A549 (cell line): ENCODE measurements around the gene ZNF710. TPM values are rescaled to one million over a fixed set of nuclear protein-coding genes. Genes with fewer than 3 reads are reported as not detected.

ENCODE experiments used
- ATAC-seq, 2 experiments: fragments of 200-7000 bp in 1 of 2; fragments of >200 bp in 1 of 2; cut with Nextera tagmentation in 1 of 2; cut with Tn5 transposase in 1 of 2; 3 replicates each; pipeline versions ENCODE4 v1.8.0 to v1.9.1; 2018 to 2020; ENCODE audit warnings: mild to moderate bottlenecking in 1 of 2, moderate library complexity in 1 of 2
- CTCF ChIA-PET: fragments of 300-600 bp; sonication (Branson Sonifier 250); formaldehyde crosslinking; extraction: SDS; loops from one replicate; lab custom pipeline; 2021; ENCODE audit warnings: antibody characterized with exemption, inconsistent platforms; lab: Yijun Ruan, JAX
- POLR2A ChIA-PET: fragments of 350-600 bp; formaldehyde crosslinking; extraction: SDS; loops from one replicate; lab custom pipeline; 2021; ENCODE audit warnings: antibody characterized with exemption, inconsistent platforms; lab: Yijun Ruan, JAX
- DNase-seq, 2 experiments: peaks; one replicate each; pipeline versions ENCODE4 v3.0.0 to v3.0.0-alpha.2; 2011 to 2016; ENCODE audit warnings: low read depth in 1 of 2, low spot score in 1 of 2
- FAIRE-seq: peaks from 2 replicates; lab custom pipeline; 2011; peaks lifted over from hg19 to GRCh38; lab: Jason Lieb, UNC
- H3K27ac ChIP-seq, 2 experiments: fragments of >200 bp; sonication (Bioruptor Twin); formaldehyde crosslinking; 3 replicates each; pipeline ENCODE4 v1.5.1; 2016 to 2017
- H3K4me1 ChIP-seq: fragments of >200 bp; sonication (Bioruptor Twin); formaldehyde crosslinking; 3 replicates; pipeline ENCODE4 v1.6.1; 2016
- H3K4me2 ChIP-seq: fragments of >200 bp; sonication (Bioruptor Twin); formaldehyde crosslinking; 3 replicates; pipeline ENCODE4 v1.6.1; 2016
- H3K4me3 ChIP-seq: fragments of >200 bp; sonication (Bioruptor Twin); formaldehyde crosslinking; 3 replicates; pipeline ENCODE4 v1.5.1; 2016
- H3K9me3 ChIP-seq: fragments of >200 bp; sonication (Bioruptor Twin); formaldehyde crosslinking; 3 replicates; pipeline ENCODE4 v1.6.1; 2016
- BHLHE40 ChIP-seq: IDR thresholded peaks from 2 replicates; pipeline ENCODE4 v1.6.1; 2012; ENCODE audit warnings: low read depth, low read length, inconsistent platforms
- CHD2 ChIP-seq: fragments of 150-350 bp; IDR thresholded peaks from 2 replicates; pipeline ENCODE4 v1.6.1; 2014; ENCODE audit warnings: low read length; ENCODE audit not compliant: partially characterized antibody
- ESRRA ChIP-seq: fragments of 150-350 bp; IDR thresholded peaks from 2 replicates; pipeline ENCODE4 v1.6.1; 2014; ENCODE audit warnings: mild to moderate bottlenecking, low read length, borderline replicate concordance
- FOSB ChIP-seq: fragments of 250-450 bp; sonication (Bioruptor Pico); IDR thresholded peaks from 2 replicates; pipeline ENCODE4 v1.5.0; 2020; ENCODE audit warnings: mild to moderate bottlenecking, moderate library complexity
- GATA3 ChIP-seq: IDR thresholded peaks from 2 replicates; pipeline ENCODE4 v1.6.1; 2012; ENCODE audit warnings: borderline replicate concordance
- HEYL ChIP-seq: fragments of 250-450 bp; sonication (Bioruptor Pico); IDR thresholded peaks from 2 replicates; pipeline ENCODE4 v1.8.0; 2021; ENCODE audit warnings: mild to moderate bottlenecking, moderate library complexity
- HOXA7 ChIP-seq: fragments of 250-450 bp; sonication (Bioruptor Pico); IDR thresholded peaks from 2 replicates; pipeline ENCODE4 v1.5.0; 2020; ENCODE audit warnings: mild to moderate bottlenecking, moderate library complexity
- JUN ChIP-seq, 2 experiments: fragments of >200 bp; sonication (Bioruptor Twin); formaldehyde crosslinking; IDR thresholded peaks; 2 replicates in 1 of 2; 3 replicates in 1 of 2; pipeline ENCODE4 v1.6.1; 2016 to 2017
- MYC ChIP-seq: IDR thresholded peaks from 2 replicates; pipeline ENCODE4 v1.6.1; 2012; ENCODE audit warnings: mild to moderate bottlenecking, inconsistent platforms, low read length, improper control_type of control experiment, borderline replicate concordance
- NFE2L2 ChIP-seq: fragments of 150-350 bp; conservative IDR thresholded peaks from 2 replicates; pipeline ENCODE4 v1.6.1; 2014; ENCODE audit warnings: low read length
- NR3C1 ChIP-seq: fragments of >200 bp; sonication (Bioruptor Twin); formaldehyde crosslinking; IDR thresholded peaks from 3 replicates; pipeline ENCODE4 v1.6.1; 2017
- POLR2AphosphoS2 ChIP-seq: conservative IDR thresholded peaks from 2 replicates; pipeline ENCODE4 v1.6.1; 2012; ENCODE audit warnings: low read length, improper control_type of control experiment, inconsistent platforms
- SREBF2 ChIP-seq: fragments of 450-650 bp; IDR thresholded peaks from 2 replicates; pipeline ENCODE4 v1.6.1; 2014; ENCODE audit warnings: mild to moderate bottlenecking, moderate library complexity
- TFCP2L1 ChIP-seq: fragments of 250-450 bp; sonication (Bioruptor Pico); IDR thresholded peaks from 2 replicates; pipeline ENCODE4 v1.5.0; 2021; ENCODE audit warnings: mild to moderate bottlenecking
- ZFP36 ChIP-seq: fragments of 450-650 bp; IDR thresholded peaks from 2 replicates; pipeline ENCODE4 v1.6.1; 2014; ENCODE audit warnings: borderline replicate concordance; ENCODE audit not compliant: partially characterized antibody
- ZSCAN20 ChIP-seq: fragments of 250-450 bp; sonication (Bioruptor Pico); IDR thresholded peaks from 2 replicates; pipeline ENCODE4 v1.8.0; 2022; ENCODE audit warnings: mild to moderate bottlenecking, moderate library complexity
- WGBS: methylation state at CpG from one replicate; pipeline ENCODE4 v1.1.6; 2017; ENCODE audit errors: missing lambda C conversion rate; 5-methylcytosine and 5-hydroxymethylcytosine counted together
- polyA plus RNA-seq, 4 experiments: library from polyadenylated mRNA; depleted of rRNA in 3 of 4; stranded (reverse); fragments of >200 nt; fragmentation: RNase III in 1 of 4; extraction: RNeasy Plus Mini Kit Qiagen cat#74134 plus additional on column Dnase treatment in 1 of 4; gene quantifications; 2 replicates in 3 of 4; 3 replicates in 1 of 4; pipeline ENCODE4 v1.2.3, GENCODE V29; 2011 to 2017
- TF ChIP-seq, protein P1 (sequence below): IDR thresholded peaks from 2 replicates; pipeline ENCODE4 v1.6.1; 2012
- TF ChIP-seq, protein P2 (sequence below): fragments of >200 bp; sonication (Bioruptor Twin); formaldehyde crosslinking; IDR thresholded peaks from 3 replicates; pipeline ENCODE4 v1.5.1; 2016
- TF ChIP-seq, protein P3 (sequence below): fragments of >200 bp; sonication (Bioruptor Twin); formaldehyde crosslinking; IDR thresholded peaks from 3 replicates; pipeline ENCODE4 v1.6.1; 2016
- TF ChIP-seq, protein P4 (sequence below): fragments of 200-600 bp; sonication (generic); IDR thresholded peaks from 2 replicates; pipeline ENCODE4 v1.6.1; 2016; ENCODE audit warnings: antibody characterized with exemption, mild to moderate bottlenecking, moderate library complexity
- TF ChIP-seq, protein P5 (sequence below): IDR thresholded peaks from 2 replicates; pipeline ENCODE4 v1.6.1; 2012

The ZNF710 gene
- polyA plus RNA-seq, 2 of the 4 experiments (the other 2 are of a cell fraction), result 2.6 to 7.8 TPM

DNA sequence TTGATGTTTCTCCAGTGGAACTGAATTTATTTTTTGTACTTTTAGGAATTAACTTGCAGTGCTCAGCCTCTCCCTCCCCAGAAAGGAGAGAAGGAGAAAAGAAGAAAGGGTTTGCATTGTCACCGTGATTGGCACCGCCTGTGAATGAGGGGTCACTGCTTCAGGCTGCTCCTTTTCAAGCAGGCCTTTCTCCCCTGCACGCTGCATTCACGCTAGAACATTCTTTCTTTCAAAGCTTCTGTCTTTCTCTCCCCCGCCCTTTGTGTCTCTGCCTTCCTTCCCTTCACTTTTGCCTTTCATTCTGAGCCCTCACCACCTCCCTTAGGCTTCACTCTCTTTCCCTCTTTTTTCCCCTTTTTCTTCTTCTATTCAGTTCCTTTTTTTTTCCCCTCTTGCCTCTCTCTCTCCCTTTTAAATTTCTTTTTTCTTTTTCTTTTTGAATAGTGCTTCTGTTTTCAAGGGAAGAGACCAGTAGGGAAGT is 42.4 kb downstream of the ZNF710 start:
- Histone ChIP-seq H3K27ac (no peak overlapping the region; a peak in 1 of 6 replicates), H3K4me3 (no peak overlapping the region), H3K9me3 (no peaks in the 10 kb centered on the region), H3K4me1 (peaks cover 3% of the 10 kb centered on the region; the same call in 1 of the 3 replicates), H3K4me2 (no peak overlapping the region)
- CTCF ChIA-PET, result interaction anchor here (0.7 to 3.0 kb wide), 3 partner anchors 24 to 145 kb away, joined by 3 to 12 read pairs (median 4); no protein-coding TSS in a partner anchor
- TF ChIP-seq, protein P1, sequence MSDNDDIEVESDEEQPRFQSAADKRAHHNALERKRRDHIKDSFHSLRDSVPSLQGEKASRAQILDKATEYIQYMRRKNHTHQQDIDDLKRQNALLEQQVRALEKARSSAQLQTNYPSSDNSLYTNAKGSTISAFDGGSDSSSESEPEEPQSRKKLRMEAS, result no peak
- TF ChIP-seq GATA3, result no peak
- TF ChIP-seq ZFP36, result no peak
- no peak for TF ChIP-seq ZSCAN20
- TF ChIP-seq, protein P2, sequence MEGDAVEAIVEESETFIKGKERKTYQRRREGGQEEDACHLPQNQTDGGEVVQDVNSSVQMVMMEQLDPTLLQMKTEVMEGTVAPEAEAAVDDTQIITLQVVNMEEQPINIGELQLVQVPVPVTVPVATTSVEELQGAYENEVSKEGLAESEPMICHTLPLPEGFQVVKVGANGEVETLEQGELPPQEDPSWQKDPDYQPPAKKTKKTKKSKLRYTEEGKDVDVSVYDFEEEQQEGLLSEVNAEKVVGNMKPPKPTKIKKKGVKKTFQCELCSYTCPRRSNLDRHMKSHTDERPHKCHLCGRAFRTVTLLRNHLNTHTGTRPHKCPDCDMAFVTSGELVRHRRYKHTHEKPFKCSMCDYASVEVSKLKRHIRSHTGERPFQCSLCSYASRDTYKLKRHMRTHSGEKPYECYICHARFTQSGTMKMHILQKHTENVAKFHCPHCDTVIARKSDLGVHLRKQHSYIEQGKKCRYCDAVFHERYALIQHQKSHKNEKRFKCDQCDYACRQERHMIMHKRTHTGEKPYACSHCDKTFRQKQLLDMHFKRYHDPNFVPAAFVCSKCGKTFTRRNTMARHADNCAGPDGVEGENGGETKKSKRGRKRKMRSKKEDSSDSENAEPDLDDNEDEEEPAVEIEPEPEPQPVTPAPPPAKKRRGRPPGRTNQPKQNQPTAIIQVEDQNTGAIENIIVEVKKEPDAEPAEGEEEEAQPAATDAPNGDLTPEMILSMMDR, result no peak
- TF ChIP-seq NR3C1, result no peak
- TF ChIP-seq SREBF2, result no peak
- TF ChIP-seq, protein P3, sequence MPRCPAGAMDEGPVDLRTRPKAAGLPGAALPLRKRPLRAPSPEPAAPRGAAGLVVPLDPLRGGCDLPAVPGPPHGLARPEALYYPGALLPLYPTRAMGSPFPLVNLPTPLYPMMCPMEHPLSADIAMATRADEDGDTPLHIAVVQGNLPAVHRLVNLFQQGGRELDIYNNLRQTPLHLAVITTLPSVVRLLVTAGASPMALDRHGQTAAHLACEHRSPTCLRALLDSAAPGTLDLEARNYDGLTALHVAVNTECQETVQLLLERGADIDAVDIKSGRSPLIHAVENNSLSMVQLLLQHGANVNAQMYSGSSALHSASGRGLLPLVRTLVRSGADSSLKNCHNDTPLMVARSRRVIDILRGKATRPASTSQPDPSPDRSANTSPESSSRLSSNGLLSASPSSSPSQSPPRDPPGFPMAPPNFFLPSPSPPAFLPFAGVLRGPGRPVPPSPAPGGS, result no peak
- TF ChIP-seq TFCP2L1, result no peak
- no peak for TF ChIP-seq BHLHE40
- TF ChIP-seq, protein P4, sequence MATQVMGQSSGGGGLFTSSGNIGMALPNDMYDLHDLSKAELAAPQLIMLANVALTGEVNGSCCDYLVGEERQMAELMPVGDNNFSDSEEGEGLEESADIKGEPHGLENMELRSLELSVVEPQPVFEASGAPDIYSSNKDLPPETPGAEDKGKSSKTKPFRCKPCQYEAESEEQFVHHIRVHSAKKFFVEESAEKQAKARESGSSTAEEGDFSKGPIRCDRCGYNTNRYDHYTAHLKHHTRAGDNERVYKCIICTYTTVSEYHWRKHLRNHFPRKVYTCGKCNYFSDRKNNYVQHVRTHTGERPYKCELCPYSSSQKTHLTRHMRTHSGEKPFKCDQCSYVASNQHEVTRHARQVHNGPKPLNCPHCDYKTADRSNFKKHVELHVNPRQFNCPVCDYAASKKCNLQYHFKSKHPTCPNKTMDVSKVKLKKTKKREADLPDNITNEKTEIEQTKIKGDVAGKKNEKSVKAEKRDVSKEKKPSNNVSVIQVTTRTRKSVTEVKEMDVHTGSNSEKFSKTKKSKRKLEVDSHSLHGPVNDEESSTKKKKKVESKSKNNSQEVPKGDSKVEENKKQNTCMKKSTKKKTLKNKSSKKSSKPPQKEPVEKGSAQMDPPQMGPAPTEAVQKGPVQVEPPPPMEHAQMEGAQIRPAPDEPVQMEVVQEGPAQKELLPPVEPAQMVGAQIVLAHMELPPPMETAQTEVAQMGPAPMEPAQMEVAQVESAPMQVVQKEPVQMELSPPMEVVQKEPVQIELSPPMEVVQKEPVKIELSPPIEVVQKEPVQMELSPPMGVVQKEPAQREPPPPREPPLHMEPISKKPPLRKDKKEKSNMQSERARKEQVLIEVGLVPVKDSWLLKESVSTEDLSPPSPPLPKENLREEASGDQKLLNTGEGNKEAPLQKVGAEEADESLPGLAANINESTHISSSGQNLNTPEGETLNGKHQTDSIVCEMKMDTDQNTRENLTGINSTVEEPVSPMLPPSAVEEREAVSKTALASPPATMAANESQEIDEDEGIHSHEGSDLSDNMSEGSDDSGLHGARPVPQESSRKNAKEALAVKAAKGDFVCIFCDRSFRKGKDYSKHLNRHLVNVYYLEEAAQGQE, result no peak
- no peak for TF ChIP-seq MYC
- no peak for TF ChIP-seq ESRRA
- POLR2A ChIA-PET, result no interaction called here
- ATAC-seq (no peak), FAIRE-seq (no peak), DNase-seq (no peak)
- WGBS, result 93% methylated on average over 5 of the region's 5 CpGs

DNA sequence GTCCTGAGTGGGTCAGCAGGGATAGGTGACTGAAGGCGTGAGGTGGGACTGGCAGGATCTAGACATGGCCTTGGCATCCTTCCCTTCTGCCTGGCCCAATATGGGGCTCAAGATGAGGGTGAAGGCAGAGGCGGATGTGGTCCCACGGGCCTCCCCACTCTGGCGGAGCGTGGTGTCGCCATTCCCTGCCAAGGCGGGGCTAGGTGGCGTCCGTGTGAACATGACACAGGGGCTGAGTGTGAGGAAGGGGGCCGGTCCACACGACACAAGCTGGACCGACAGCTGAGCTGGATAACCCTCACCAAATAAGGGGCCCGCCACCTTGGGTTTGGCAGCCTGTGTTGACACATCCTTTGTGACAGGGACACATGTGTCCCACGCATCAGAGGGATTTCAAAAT is 43.1 kb downstream of the ZNF710 start:
- DNase-seq (no peak), ATAC-seq (no peak), FAIRE-seq (no peak)
- TF ChIP-seq, protein P3, result no peak
- no peak for TF ChIP-seq FOSB
- TF ChIP-seq TFCP2L1, result no peak
- TF ChIP-seq CHD2, result no peak
- TF ChIP-seq, protein P5, sequence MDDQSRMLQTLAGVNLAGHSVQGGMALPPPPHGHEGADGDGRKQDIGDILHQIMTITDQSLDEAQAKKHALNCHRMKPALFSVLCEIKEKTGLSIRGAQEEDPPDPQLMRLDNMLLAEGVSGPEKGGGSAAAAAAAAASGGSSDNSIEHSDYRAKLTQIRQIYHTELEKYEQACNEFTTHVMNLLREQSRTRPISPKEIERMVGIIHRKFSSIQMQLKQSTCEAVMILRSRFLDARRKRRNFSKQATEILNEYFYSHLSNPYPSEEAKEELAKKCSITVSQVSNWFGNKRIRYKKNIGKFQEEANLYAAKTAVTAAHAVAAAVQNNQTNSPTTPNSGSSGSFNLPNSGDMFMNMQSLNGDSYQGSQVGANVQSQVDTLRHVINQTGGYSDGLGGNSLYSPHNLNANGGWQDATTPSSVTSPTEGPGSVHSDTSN, result no peak
- no peak for TF ChIP-seq HEYL (CRISPR knock-in tag)
- no peak for TF ChIP-seq NFE2L2
- TF ChIP-seq HOXA7 (CRISPR knock-in tag), result no peak
- no peak for TF ChIP-seq POLR2AphosphoS2
- no peak for TF ChIP-seq JUN (IDR thresholded peaks at IDR 0.05)
- no peak overlapping the region for H3K4me2 ChIP-seq
- ChIA-PET POLR2A (no interaction called here), CTCF (interaction anchor here (0.5 to 3.0 kb wide), 4 partner anchors 27 to 172 kb away, joined by 3 to 12 read pairs (median 4); no protein-coding TSS in a partner anchor)
- H3K4me1 ChIP-seq, result 0 out of 3 replicates have a peak, but pooled peaks cover 3% of the 10 kb centered on the region
- WGBS, result 94% methylated on average over 14 of the region's 14 CpGs
- H3K27ac ChIP-seq, result no peak overlapping the region
- H3K4me3 ChIP-seq, result no peak overlapping the region
- no peaks in the 10 kb centered on the region for H3K9me3 ChIP-seq
